Naive thymus-derived CD4-positive, alpha-beta T cell (primary cell): Measurements from ENCODE around the gene ANKRD13D. TPM values are rescaled to one million over a fixed set of nuclear protein-coding genes. Genes with fewer than 3 reads are reported as not detected.

Experiments
- ATAC-seq: fragments of 150-1000 bp; cut with Tn5 transposase; 2 replicates; pipeline ENCODE4 v1.10.0; 2021; ENCODE audit warnings: mild to moderate bottlenecking, moderate library complexity
- CTCF ChIA-PET: fragments of 350-600 bp; sonication (Branson Sonifier 250); formaldehyde crosslinking; loops from one replicate; lab custom pipeline; 2021; ENCODE audit warnings: antibody characterized with exemption; lab: Charles Lee
- POLR2A ChIA-PET: fragments of 350-600 bp; sonication (Branson Sonifier 250); formaldehyde crosslinking; loops from one replicate; lab custom pipeline; 2021; ENCODE audit warnings: antibody characterized with exemption, inconsistent platforms; lab: Charles Lee
- DNase-seq, 9 donors: peaks; one replicate each; pipeline versions ENCODE4 v3.0.0 to v3.0.0-alpha.2; 2020 to 2022; ENCODE audit warnings: mixed read lengths in 1 of 9
- H3K27ac ChIP-seq: one replicate; pipeline ENCODE4 v1.7.0; 2013; ENCODE audit warnings: mild to moderate bottlenecking, low read depth, low read length, moderate library complexity
- H3K27me3 ChIP-seq, 2 donors: one replicate each; pipeline ENCODE4 v1.7.0; 2013; ENCODE audit warnings: low read length in 2 of 2, mild to moderate bottlenecking in 2 of 2, moderate library complexity in 2 of 2; ENCODE audit not compliant: control insufficient read depth in 2 of 2, insufficient read depth in 2 of 2
- H3K36me3 ChIP-seq, 3 experiments: 1 replicate in 2 of 3; 2 replicates in 1 of 3; pipeline ENCODE4 v1.7.0; 2013; ENCODE audit warnings: low read length in 3 of 3, mild to moderate bottlenecking in 3 of 3, moderate library complexity in 1 of 3; ENCODE audit not compliant: insufficient read depth in 3 of 3, control insufficient read depth in 2 of 3
- H3K4me1 ChIP-seq, 2 donors: one replicate each; pipeline ENCODE4 v1.7.0; 2013; ENCODE audit warnings: low read length in 2 of 2, mild to moderate bottlenecking in 2 of 2, moderate library complexity in 1 of 2; ENCODE audit not compliant: control insufficient read depth in 2 of 2, insufficient read depth in 2 of 2
- H3K4me3 ChIP-seq: 2 replicates; pipeline ENCODE4 v1.7.0; 2013; ENCODE audit warnings: mild to moderate bottlenecking, low read length
- H3K9me3 ChIP-seq, 3 experiments: 1 replicate in 2 of 3; 2 replicates in 1 of 3; pipeline ENCODE4 v1.7.0; 2013; ENCODE audit warnings: low read length in 3 of 3; ENCODE audit not compliant: control insufficient read depth in 2 of 3
- H3K27ac Mint-ChIP-seq, 9 donors: one replicate each; pipeline ENCODE4 v1.8.0; 2020 to 2022; ENCODE audit warnings: mixed read lengths in 9 of 9, mild to moderate bottlenecking in 8 of 9, moderate library complexity in 5 of 9, inconsistent platforms in 2 of 9
- H3K27me3 Mint-ChIP-seq, 5 donors: one replicate each; pipeline ENCODE4 v1.8.0; 2021 to 2022; ENCODE audit warnings: mixed read lengths in 5 of 5, mild to moderate bottlenecking in 1 of 5
- H3K36me3 Mint-ChIP-seq, 5 donors: one replicate each; pipeline ENCODE4 v1.8.0; 2020 to 2022; ENCODE audit warnings: mixed read lengths in 5 of 5, mild to moderate bottlenecking in 3 of 5, inconsistent platforms in 1 of 5
- H3K4me1 Mint-ChIP-seq, 7 donors: one replicate each; pipeline ENCODE4 v1.8.0; 2020 to 2022; ENCODE audit warnings: mixed read lengths in 7 of 7, mild to moderate bottlenecking in 3 of 7, inconsistent platforms in 1 of 7
- H3K4me3 Mint-ChIP-seq, 10 donors: one replicate each; pipeline ENCODE4 v1.8.0; 2020 to 2022; ENCODE audit warnings: mild to moderate bottlenecking in 10 of 10, mixed read lengths in 10 of 10, moderate library complexity in 6 of 10, inconsistent platforms in 2 of 10
- H3K9me3 Mint-ChIP-seq, 11 donors: one replicate each; pipeline ENCODE4 v1.8.0; 2020 to 2022; ENCODE audit warnings: mixed read lengths in 11 of 11, mild to moderate bottlenecking in 4 of 11, inconsistent platforms in 1 of 11, moderate library complexity in 1 of 11
- intact Hi-C, 2 donors: fragments of 100-400 bp; cut with micrococcal nuclease; formaldehyde crosslinking; loops; one replicate each; pipeline ENCODE4 v1.15.1; 2023
- polyA plus RNA-seq, 2 donors: library from polyadenylated mRNA; unstranded; fragments of 300-500 nt; fragmentation: Illumina TruSeq; gene quantifications; one replicate each; pipeline ENCODE4 v1.2.3, GENCODE V29; 2021
- total RNA-seq, 6 experiments: library from RNA in 5 of 6; stranded (reverse) in 5 of 6; gene quantifications; 1 replicate in 5 of 6; 2 replicates in 1 of 6; pipeline ENCODE4 v1.2.3 and lab custom pipeline; 2021 to 2026

The ANKRD13D gene
- total and polyA plus RNA-seq, 7 experiments from 2014 or later: 6.3 to 286 (median 187) TPM

DNA sequence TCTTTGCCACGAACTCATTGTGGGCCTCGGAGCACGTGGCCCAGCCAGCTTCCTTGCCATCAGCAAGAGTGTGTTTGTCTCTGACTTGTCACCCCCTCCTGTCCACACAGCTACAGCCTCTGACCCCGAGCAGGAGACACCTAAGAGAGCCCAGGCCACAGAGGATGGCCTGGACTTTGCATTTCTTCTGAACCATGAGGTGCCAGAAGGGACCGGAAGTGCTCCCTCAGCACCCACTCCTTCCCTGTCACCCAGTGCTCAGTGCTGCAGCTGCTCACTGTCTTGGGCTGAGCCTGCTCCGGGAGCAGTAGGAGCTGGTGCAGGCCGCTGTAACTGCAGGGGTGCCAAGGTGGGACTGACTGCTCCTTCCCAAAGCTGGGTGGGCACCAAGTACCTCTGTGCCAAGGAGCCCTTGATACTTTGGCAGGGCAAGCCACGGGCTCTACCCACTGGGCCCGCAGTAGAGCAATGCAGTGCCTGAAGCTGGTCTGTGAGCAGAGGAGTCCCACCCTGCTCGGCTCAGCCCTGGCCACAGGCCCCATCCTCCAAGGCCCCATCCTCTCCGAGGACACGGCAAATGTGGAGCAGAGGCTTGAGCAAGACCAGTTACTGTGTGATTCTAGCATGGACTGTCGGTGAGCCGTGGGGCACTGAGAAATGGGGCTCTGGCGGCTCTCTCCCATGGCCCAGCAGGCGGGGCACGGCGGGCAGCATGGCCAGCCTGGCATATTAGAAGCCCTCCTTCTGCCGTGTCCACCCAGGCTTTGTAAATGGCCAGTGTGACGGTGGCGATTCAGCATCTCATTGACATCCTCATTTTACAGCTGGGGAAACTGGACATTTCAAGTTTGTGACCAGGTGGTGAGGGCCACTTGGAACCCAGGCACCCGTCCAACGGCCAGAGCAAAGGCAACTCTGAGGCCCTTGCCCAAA, 16.5 kb upstream of the ANKRD13D start:
- Histone ChIP-seq H3K27me3 (no peaks in the 10 kb centered on the region), H3K9me3 (no peaks in the 10 kb centered on the region), H3K4me3 (peak overlapping the region; percentile 94), H3K4me1 (peaks cover 92 to 93% of the 10 kb centered on the region in 2 donors), H3K27ac (peak overlapping the region; percentile 93), H3K36me3 (peaks cover 0 to 16% (median 5%) of the 10 kb centered on the region in 3 experiments)
- DNase-seq: peak in 2 of 9 donors; percentile 38
- no peaks in the 10 kb centered on the region for H3K9me3 Mint-ChIP-seq
- peaks cover 57 to 96% (median 88%) of the 10 kb centered on the region in 7 donors for H3K4me1 Mint-ChIP-seq
- ChIA-PET CTCF (interaction anchor here (0.8 to 2.2 kb wide), 7 partner anchors 9 to 342 kb away, joined by 3 to 19 read pairs (median 6); partner anchors contain the start of gene ANKRD13D), POLR2A (interaction anchor here (0.8 to 15.1 kb wide), 11 partner anchors 10 to 157 kb away, joined by 3 to 729 read pairs (median 10); partner anchors contain the start of genes ANKRD13D and POLD4)
- intact Hi-C loops: loop anchor here in 1 of 2 donors (5.0 kb wide), 1 partner anchor 130 kb away; the partner anchor contains the start of genes PPP1CA and TBC1D10C
- ATAC-seq: no peak
- H3K27ac Mint-ChIP-seq: peak overlapping the region; percentile 87 to 100 (median 97)
- H3K36me3 Mint-ChIP-seq: peaks cover 0 to 62% (median 17%) of the 10 kb centered on the region in 5 donors
- H3K4me3 Mint-ChIP-seq: peak overlapping the region; percentile 91 to 99 (median 96)
- H3K27me3 Mint-ChIP-seq: no peaks in the 10 kb centered on the region

DNA sequence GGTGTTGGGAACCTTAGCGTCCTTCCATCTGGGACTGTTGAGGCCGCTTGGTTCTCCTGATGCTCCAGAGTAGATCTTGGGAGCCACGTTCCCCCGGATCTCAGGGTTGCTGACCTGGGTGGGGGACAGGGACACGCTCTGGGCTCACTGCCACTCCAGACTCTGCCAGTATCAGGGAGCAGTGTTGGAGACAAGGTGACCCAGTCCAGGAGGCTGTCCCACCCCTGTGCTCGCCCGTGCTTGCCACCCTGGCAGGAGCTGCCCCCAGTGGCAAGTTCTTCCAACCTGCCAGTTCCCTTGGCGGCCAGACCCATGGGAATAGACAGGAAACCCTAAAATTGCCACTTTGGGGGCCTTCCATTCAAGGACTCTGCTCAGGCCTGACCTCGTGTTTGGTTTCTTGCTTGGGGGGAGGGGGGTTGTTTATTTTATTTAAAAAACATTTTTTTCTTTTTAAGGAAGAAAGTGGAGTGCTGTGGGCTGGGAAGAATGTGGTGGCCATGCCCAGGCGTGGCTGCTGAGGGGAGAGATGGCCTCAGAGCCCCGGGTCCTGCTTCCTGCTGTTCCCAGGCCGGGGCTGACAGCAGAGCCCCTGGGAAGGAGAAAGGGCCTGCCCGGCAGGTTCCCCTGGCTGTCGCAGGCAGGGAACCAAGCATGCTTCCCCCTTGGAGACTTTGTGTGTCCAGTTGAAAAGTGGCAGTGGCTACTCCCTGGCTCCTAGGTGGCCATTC, 15.7 kb upstream of the ANKRD13D start:
- POLR2A ChIA-PET: interaction anchor here (1.2 to 15.1 kb wide), 6 partner anchors 11 to 130 kb away, joined by 3 to 729 read pairs (median 8); partner anchors contain the start of genes ANKRD13D and TBC1D10C
- Mint-ChIP-seq H3K9me3 (no peaks in the 10 kb centered on the region), H3K4me3 (peak overlapping the region; percentile 51 to 99 (median 96)), H3K36me3 (peaks cover 0 to 55% (median 12%) of the 10 kb centered on the region in 5 donors), H3K4me1 (peaks cover 60 to 99% (median 85%) of the 10 kb centered on the region in 7 donors), H3K27me3 (no peaks in the 10 kb centered on the region), H3K27ac (peak overlapping the region in 8 of 9 donors; percentile 93 to 100 (median 98))
- H3K9me3 ChIP-seq: no peaks in the 10 kb centered on the region
- H3K27me3 ChIP-seq: no peaks in the 10 kb centered on the region
- H3K27ac ChIP-seq: peak overlapping the region; percentile 93
- H3K36me3 ChIP-seq: peaks cover 0 to 17% (median 5%) of the 10 kb centered on the region in 3 experiments
- ATAC-seq (no peak), DNase-seq (no peak)
- peaks cover 96 to 98% of the 10 kb centered on the region in 2 donors for H3K4me1 ChIP-seq
- intact Hi-C loops: loop anchor here in 1 of 2 donors (5.0 kb wide), 1 partner anchor 129 kb away; the partner anchor contains the start of genes PPP1CA and TBC1D10C
- H3K4me3 ChIP-seq: peak overlapping the region; percentile 94
- CTCF ChIA-PET: interaction anchor here (0.8 to 2.2 kb wide), 4 partner anchors 14 to 341 kb away, joined by 3 to 19 read pairs (median 4); partner anchors contain the start of gene ANKRD13D

DNA sequence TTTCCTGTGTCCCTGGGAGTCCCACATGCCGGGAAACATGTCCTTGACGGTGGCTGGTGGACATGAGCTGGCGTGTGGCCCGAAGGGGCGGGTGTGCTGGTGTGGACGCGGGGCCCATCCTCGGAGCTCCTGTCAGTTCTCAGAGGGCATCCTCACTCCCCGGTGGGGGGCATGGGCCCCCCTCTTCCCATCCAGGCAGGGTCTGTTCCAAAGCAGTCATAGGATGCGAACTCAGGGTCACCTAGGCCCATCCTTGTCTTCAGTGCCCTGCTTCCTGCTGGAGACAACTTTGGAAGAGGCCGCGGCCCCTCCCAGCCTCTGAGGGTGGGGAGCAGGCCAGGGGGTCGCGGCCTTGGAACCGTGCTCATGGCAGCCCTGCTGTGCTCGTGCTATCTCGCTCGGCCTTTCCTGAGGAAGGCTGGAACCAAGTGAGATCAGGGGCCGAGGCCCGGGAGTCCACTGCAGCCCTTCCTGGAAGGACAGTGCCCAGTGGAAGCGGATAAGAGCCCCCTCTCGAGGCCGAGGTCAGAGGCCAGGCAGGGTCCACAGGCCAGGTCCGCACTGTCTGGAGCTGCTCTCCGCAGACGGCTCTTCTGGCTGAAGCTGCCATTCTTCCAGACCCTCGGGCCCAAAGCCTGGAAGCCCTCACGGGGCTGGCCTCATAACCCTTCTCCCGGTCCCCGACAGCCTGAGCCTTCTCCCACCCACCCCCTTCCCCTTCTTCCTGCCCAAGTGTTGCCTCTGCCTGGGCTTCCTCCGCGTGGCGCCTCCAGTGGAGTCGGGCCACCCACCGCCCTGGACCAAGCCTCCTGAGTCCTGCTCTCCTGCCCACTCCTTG, 14.1 kb upstream of the ANKRD13D start:
- no peak for ATAC-seq
- intact Hi-C loops: loop anchor here in 1 of 2 donors (5.0 kb wide), 1 partner anchor 127 kb away; the partner anchor contains the start of genes PPP1CA and TBC1D10C
- DNase-seq: no peak
- Mint-ChIP-seq H3K27ac (peak overlapping the region; percentile 87 to 100 (median 97)), H3K4me3 (peak overlapping the region; percentile 62 to 99 (median 92)), H3K36me3 (peaks cover 3 to 53% (median 15%) of the 10 kb centered on the region in 5 donors), H3K4me1 (peaks cover 68 to 99% (median 84%) of the 10 kb centered on the region in 7 donors), H3K27me3 (no peaks in the 10 kb centered on the region), H3K9me3 (no peaks in the 10 kb centered on the region)
- H3K27me3 ChIP-seq: no peaks in the 10 kb centered on the region
- H3K27ac ChIP-seq: peak overlapping the region; percentile 93
- peaks cover 9 to 29% (median 13%) of the 10 kb centered on the region in 3 experiments for H3K36me3 ChIP-seq
- CTCF ChIA-PET: interaction anchor here (3.6 kb wide), 1 partner anchor 7 kb away, joined by 19 read pairs; the partner anchor contains the start of gene GRK2
- H3K4me3 ChIP-seq: peak overlapping the region; percentile 46
- POLR2A ChIA-PET: interaction anchor here (0.6 to 15.1 kb wide), 5 partner anchors 8 to 82 kb away, joined by 3 to 729 read pairs (median 4); partner anchors contain the start of genes ANKRD13D and GRK2
- peaks cover 96 to 98% of the 10 kb centered on the region in 2 donors for H3K4me1 ChIP-seq
- no peaks in the 10 kb centered on the region for H3K9me3 ChIP-seq

DNA sequence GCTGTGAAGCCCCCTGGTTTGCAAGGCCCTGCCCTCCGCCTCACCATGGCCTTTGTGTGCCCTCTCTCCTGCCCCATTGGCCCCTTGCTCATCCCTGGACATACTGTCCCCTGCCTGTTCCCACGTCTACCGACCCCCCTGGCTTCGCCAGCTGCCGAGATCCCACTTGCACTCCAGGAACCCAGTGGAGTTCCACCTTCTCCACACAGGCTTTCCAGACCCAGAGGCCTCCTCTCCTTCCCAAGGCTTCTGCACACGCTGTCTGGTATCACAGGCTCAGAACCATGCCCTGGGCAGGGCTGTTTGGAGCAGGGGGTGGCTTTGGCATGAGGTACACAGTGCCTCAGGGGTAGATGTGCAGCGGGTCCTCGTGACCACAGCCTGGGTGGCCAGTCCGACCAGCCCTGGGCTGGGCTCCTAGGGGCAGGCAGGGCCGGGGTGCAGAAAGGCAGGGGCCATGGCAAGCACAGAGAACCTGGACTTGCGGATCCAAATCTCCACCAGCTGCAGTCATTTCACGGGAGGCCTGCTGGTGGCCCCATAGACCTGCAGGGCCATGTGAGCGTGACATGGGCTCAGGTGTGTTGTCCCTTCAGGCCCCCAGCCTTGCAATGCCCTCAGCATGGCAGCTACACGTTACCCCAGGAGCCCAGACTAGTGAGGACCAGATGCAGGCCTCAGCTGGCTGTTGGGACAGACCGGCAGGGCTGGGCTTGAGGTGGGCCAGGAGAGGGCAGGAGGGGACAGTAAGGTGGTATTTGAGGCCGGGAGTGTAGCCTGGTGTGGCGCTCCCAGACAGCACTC, 13.3 kb upstream of the ANKRD13D start:
- ATAC-seq: no peak
- Histone ChIP-seq H3K4me3 (peak overlapping the region; percentile 46), H3K27ac (peak overlapping the region; percentile 93), H3K36me3 (peaks cover 18 to 38% (median 20%) of the 10 kb centered on the region in 3 experiments), H3K9me3 (no peaks in the 10 kb centered on the region), H3K4me1 (peaks cover 95 to 96% of the 10 kb centered on the region in 2 donors), H3K27me3 (no peaks in the 10 kb centered on the region)
- peaks cover 3 to 48% (median 8%) of the 10 kb centered on the region in 5 donors for H3K36me3 Mint-ChIP-seq
- DNase-seq: peak in 4 of 9 donors; percentile 30 to 49 (median 38)
- peaks cover 63 to 96% (median 80%) of the 10 kb centered on the region in 7 donors for H3K4me1 Mint-ChIP-seq
- intact Hi-C loops: loop anchor here in 1 of 2 donors (2.0 kb wide), 1 partner anchor 41 kb away; no protein-coding TSS in a partner anchor
- ChIA-PET POLR2A (interaction anchor here (0.5 to 15.1 kb wide), 6 partner anchors 9 to 1205 kb away, joined by 3 to 729 read pairs (median 4); partner anchors contain the start of genes ANKRD13D and GRK2), CTCF (interaction anchor here (0.8 to 3.6 kb wide), 2 partner anchors 8 to 13 kb away, joined by 3 to 19 read pairs; partner anchors contain the start of genes ANKRD13D and GRK2)
- H3K4me3 Mint-ChIP-seq: peak overlapping the region; percentile 62 to 99 (median 88)
- H3K27me3 Mint-ChIP-seq: no peaks in the 10 kb centered on the region
- H3K9me3 Mint-ChIP-seq: no peaks in the 10 kb centered on the region
- H3K27ac Mint-ChIP-seq: peak overlapping the region; percentile 87 to 100 (median 97)
